HG02798 (cell line): ENCODE data around the gene PCCA.
"Not testable (repeated sequence)": the region's sequence is repeated elsewhere in the genome, so short reads cannot be mapped to it uniquely, and the experiment has no call there.

Source experiments
- ATAC-seq: cut with Tn5 transposase; IDR thresholded peaks from one replicate; pipeline ENCODE4 v1.9.1; 2021; ENCODE audit warnings: mild to moderate bottlenecking; ENCODE audit not compliant: unreplicated experiment, poor library complexity

Gene PCCA

GRCh38 chr13:100131863-100132574 lies 43.1 kb downstream of the PCCA start:
- no peak for ATAC-seq

- no peak for ATAC-seq
Measured at GRCh38 chr13:100138859-100139491, 50.1 kb downstream of the PCCA start.

DNA sequence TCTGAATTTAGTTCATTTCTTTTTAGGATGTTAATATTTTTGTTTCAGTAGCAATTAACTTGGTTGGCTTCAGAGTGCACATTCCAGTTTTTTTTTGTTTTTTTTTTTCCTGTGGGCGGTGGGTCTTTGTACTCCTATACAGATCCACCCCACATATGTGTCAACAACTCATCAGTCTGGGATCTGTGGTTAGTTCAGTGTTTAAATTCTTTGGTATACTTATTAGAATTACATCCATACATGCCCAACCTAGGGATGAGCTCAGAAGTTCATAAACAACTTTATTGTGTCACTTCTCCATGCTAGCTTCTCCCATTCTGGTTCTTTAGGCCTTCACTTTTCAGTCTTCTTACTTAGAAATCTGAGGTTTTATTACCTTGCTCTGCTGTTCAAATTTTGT lies 50.9 kb downstream of the PCCA start:
- ATAC-seq = no peak

- no peak for ATAC-seq
Measured at GRCh38 chr13:100140441-100140840, 51.5 kb downstream of the PCCA start.

DNA sequence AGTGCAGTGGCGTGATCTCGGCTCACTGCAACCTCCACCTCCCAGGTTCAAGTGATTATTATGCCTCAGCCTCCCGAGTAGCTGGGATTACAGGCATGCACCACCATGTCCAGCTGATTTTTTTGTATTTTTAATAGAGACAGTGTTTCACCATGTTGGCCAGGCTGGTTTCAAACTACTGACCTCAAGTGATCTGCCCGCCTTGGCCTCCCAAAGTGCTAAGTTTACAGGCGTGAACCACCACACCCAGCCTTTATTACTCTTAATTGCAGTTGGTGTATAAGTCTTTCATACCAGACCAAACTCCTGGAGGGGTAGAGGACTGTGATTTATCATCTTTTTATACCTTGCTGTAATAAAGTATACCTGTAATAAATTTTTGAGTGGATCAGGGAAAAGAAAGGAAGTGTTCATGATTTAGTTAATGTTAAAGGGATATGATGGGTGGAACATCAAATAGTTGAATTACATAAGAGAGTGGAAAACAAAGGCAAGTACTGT lies 52.6 kb downstream of the PCCA start:
- not testable (repeated sequence) for ATAC-seq

- no peak for ATAC-seq
Measured at GRCh38 chr13:100146534-100146933, 57.6 kb downstream of the PCCA start.

DNA sequence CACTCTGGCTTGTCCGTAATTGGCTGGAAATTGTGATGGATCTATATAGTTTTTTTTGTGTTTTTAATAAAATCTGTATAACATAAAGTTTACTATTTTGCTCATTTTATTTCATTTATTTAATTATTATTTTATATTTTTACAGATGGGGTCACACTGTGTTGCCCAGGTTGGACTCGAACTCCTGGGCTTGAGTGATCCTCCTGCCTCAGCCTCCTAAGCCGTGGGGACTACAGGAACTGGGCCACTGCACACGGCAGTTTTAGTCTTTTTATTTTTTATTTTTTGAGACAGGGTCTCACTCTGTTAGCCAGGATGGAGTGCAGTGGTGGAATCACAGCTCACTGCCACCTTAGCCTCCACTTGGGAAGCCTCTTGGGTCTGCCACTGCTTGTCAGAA lies 58.9 kb downstream of the PCCA start:
- ATAC-seq = no peak

DNA sequence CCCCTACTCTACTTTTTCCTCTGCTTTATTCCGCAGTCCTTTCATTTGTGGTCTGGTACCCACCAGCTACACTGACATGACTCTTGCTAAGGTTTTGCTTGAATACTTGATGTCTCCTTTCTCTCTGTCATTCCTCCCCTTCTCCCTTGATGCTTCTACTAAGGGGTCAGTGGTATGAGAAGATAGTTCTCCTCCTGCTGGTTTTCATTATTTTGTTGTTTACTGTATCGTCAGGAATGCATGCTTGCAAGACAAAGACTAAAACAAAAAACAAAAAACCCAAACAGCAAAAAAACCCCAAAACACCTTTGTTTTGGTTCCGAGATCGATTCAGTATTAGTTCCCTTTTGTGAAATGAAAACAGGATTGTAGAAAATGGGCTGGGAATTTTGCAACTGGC lies 59.5 kb downstream of the PCCA start:
- no peak for ATAC-seq

DNA sequence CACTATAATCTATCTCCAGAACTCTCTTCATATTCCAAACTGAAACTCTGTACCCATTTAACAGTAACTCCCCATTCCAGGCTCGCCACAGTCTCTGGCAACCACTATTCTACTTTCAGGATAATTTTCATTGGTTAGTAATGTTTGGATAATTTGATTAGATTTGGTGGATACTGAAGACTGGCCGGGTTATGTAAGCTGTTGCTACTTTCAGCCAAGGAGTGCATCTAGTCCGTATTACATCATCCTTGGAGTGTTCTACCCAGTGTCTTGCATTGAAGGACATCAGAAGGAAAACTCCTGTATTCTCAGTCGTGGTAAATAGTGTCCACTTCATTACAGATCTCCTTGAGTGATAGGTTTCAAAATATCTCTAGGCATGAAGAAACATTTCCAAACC lies 60.5 kb downstream of the PCCA start:
- no peak for ATAC-seq

DNA sequence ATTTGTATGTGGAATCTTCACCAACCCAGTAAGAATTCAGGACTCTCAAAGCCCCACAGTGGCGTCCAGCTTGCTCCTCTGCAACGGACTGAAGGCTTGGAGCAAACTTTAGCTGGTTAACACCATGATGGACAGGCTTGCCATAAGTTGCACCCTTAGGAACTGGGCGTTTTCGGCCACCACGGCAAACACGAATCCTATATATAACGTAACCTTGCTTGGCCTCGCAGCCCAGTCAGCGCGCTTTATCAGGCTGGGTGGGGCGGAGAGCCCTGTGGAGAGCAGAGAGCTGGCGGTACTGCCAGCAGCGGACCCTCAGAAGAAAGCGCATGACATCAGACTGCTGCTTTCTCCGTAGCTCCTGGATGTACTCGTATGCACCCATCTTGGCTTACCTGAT lies 61.8 kb downstream of the PCCA start:
- not testable (repeated sequence) for ATAC-seq

DNA sequence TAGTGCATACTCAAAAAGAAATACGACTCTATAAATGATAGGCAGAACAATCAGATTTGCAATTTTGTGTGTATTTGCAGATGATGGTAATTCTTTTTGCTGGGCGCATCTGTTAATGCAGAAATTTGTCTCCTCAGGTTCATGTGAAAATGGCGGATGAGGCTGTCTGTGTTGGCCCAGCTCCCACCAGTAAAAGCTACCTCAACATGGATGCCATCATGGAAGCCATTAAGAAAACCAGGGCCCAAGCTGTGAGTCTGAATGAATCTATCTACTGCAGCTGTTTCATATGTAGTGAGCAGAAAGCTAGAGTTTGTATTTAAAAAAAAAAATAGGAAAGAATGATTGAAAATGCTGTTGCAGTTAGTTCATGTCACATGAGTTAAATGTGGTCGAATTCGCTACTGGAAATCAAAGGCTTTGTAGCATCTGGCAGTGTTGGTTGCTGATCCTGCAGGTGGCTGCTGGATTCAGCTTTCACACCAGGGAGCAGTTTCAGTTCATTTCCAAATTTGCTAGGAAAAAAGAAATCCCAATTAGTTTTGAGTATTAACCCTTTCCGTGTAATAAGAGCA lies 66.0 kb downstream of the PCCA start:
- no peak for ATAC-seq

DNA sequence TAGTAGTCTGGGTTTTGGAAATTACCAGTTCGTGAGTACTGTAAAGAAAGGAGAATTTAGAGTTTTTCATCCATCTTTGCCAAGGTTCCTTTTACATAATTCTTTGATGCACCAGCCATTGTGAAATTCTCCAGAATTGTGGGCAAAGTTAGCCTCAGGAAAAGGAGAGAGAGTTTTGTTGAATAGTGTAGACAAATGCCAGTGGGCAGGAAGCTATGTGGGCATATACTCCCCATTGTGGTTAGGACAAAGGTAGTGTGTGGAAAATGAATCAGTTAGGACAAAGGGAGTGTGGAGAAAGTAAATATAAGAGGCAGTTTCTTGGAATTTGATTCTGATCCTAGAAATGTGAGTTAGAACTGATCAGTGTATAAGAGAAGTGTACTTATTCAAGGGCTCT lies 67.9 kb downstream of the PCCA start:
- no peak for ATAC-seq

- no peak for ATAC-seq
Measured at GRCh38 chr13:100158569-100158968, 69.7 kb downstream of the PCCA start.

DNA sequence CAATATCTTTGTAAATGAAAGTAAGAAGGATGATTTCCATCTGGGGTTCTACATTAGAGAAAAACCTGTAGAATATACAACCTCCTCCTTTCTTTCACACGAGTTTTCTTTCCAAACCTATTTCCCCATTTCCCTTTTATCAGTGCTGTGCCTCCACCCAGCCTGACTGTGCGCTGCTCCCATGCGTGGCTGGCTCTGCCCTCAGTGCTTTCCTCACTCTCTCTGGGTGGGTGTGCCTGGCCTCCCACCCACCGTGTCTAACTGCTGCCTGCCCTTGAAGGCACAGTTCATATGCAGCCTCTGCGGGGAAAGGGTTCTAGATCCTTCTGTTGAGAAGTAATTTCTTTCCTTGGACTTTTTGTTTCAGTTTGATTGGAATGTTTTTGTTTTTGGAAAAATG lies 70.7 kb downstream of the PCCA start:
- no peak for ATAC-seq

DNA sequence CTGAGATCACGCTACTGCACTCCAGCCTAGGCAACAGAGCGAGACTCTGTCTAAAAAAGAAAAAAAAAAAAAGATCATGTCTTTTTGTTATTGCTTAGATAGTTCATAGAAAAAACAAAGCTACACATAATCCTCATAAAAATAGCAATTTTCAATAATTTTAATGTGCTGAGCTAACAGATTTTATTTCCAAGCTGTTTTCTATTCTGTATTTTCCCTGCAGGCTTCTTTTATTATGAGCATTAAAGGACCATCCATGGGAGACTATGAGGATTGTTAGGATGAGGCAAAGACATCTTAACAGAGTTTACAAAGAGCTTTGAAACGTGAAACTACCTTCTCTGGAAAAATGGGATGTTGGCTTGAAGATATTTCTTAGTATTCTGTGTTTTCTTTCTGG lies 71.6 kb downstream of the PCCA start:
- ATAC-seq = no peak

GRCh38 chr13:100163375-100163774 lies 74.5 kb downstream of the PCCA start:
- ATAC-seq = no peak

DNA sequence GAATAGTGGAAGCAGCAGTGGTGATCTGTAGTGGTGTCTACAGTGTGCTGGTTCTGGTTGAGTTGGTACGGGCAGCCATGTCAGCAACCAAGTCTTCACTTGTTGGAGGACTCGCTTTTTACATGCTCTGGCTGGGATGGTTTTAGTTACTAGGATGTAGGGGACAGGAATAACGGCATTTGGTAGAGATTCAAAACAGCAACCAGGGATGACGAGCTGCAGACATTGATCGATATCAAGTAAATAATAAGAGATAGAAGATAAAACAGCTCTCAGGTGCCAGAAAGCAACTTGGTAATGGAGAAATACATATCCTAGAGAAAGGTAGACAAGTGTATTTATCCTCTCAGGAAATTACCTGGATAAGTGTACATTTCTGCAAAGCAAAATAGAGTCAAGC lies 84.3 kb downstream of the PCCA start:
- no peak for ATAC-seq

DNA sequence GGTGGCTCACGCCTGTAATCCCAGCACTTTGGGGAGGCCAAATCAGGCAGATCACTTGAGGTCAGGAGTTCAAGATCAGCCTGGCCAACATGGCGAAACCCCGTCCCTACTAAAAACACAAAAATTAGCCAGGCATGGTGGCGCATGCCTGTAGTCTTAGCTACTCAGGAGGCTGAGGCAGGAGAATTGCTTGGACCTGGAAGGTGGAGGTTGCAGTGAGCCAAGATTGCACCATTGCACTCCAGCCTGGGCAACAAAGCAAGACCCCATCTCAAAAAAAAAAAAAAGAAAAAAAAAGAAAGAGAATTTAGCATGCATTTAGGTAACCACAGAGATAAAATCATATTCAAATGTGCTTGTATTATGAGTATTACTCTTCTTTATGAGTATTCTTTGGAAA lies 85.6 kb downstream of the PCCA start:
- not testable (repeated sequence) for ATAC-seq

DNA sequence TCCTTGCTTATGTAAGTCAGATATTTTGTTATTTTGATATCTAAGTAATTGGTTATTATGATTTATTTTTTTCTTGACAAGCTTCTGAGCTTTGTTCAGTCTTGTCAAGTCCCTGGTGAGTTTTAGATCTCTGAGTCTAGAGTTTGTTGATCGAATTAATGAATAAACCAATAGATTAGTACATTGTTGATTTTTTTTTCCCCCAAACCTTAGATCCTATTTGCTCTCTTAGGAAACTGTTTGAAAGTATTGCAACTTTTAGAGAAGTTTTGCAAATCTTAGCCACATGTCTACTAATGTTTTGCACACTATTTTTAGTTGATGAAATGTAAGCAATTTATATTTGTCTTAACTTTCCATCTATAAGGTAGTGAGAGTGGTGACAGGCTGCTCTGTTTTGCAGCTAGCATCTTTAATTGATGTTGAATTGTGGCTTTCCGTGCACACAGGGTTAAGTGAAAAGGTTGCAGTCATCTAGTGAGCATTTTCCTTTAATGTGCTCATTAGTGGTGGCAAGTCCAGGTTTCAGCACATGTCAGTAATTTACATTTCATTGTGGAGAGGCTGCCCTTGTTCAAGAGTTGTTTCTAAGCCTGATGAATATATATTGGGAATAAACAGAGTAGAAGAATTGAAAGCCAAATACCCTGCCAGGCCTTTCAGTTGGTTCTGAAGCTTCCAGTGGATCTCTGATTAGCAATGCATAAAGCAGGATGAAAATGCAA lies 86.3 kb downstream of the PCCA start:
- no peak for ATAC-seq

- no peak for ATAC-seq
Measured at GRCh38 chr13:100175803-100176182, 86.9 kb downstream of the PCCA start.

DNA sequence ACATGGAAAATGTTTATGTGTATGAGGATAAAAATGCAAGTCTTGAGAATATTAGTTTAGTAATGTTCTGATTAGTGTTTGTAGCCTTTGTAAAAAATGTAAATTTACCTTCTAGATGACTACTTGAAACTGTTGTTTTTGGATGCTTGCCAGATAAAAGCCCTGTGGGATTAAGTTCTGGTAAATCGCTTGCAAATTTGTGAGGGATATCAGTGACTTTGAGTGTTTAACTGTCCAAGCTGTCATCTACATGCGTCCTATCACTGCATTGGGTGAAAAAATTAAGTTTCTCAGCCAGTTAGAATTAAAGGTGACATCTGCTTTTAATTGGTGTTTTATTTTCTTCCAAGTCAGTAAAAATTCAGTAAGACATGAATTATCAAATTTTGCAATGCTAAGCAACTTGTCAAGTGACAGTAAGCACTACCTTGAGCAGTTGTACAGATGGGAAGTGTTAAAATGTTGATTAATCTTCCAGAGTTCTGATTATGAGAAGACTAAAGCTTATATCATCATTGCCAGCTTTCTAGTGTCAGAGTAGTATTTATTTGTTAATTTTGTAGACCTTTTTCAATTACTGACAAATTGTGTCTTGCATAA lies 88.0 kb downstream of the PCCA start:
- ATAC-seq = no peak
